Erythroblast (primary cell): ENCODE results near the gene MAP4K2.

Source experiments
- DNase-seq, 2 experiments: peaks; one replicate each; lab custom pipeline; 2025; lab: John Stamatoyannopoulos, UW
- GATA1 ChIP-seq: IDR thresholded peaks from 2 replicates; pipeline ENCODE4 v1.6.1; 2011; ENCODE audit warnings: low read depth, mild to moderate bottlenecking, control low read depth, low read length, moderate library complexity
- POLR2A ChIP-seq: IDR thresholded peaks from 2 replicates; pipeline ENCODE4 v1.6.1; 2011; ENCODE audit warnings: mild to moderate bottlenecking, low read length

Gene MAP4K2

GRCh38 chr11:64758330-64759079, 44.5 kb downstream of the MAP4K2 start:
- no peak for DNase-seq
- no peak for TF ChIP-seq POLR2A
- TF ChIP-seq GATA1, result no peak

GRCh38 chr11:64757549-64758329, 45.3 kb downstream of the MAP4K2 start:
- TF ChIP-seq GATA1 (no peak), POLR2A (no peak)

GRCh38 chr11:64755681-64756361, 47.2 kb downstream of the MAP4K2 start:
- DNase-seq, result no peak
- TF ChIP-seq GATA1 (no peak), POLR2A (no peak)

More at GRCh38 chr11:64757549-64758329, 45.3 kb downstream of the MAP4K2 start:
- no peak for DNase-seq

- no peak for DNase-seq
- TF ChIP-seq GATA1, result no peak
- TF ChIP-seq POLR2A, result no peak
Observed at GRCh38 chr11:64754919-64755662, 47.9 kb downstream of the MAP4K2 start.

GRCh38 chr11:64754124-64754918, 48.7 kb downstream of the MAP4K2 start:
- TF ChIP-seq POLR2A, result no peak
- TF ChIP-seq GATA1, result no peak
- no peak for DNase-seq

- TF ChIP-seq GATA1 (no peak), POLR2A (no peak)
- DNase-seq, result no peak
Observed at GRCh38 chr11:64753380-64754123, 49.5 kb downstream of the MAP4K2 start.

- no peak for TF ChIP-seq POLR2A
- TF ChIP-seq GATA1, result no peak
- no peak for DNase-seq
Observed at GRCh38 chr11:64753019-64753379, 50.0 kb downstream of the MAP4K2 start.

- no peak for DNase-seq
- no peak for TF ChIP-seq POLR2A
Observed at GRCh38 chr11:64752175-64752970, 50.6 kb downstream of the MAP4K2 start.

GRCh38 chr11:64751580-64751979, 51.4 kb downstream of the MAP4K2 start:
- TF ChIP-seq GATA1 (no peak), POLR2A (no peak)
- DNase-seq, result no peak

GRCh38 chr11:64751136-64751535, 51.9 kb downstream of the MAP4K2 start:
- TF ChIP-seq GATA1 (no peak), POLR2A (no peak)
- DNase-seq, result no peak

- TF ChIP-seq POLR2A (no peak), GATA1 (no peak)
- no peak for DNase-seq
Observed at GRCh38 chr11:64750361-64751054, 52.5 kb downstream of the MAP4K2 start.
